SK-N-MC (cell line): ENCODE measurements around the gene DHFR2.
A peak's percentile ranks its signal among the peaks of the same experiment; 100 is the strongest.

ENCODE experiments used
- EZH2 ChIP-seq: fragments of 200-600 bp; sonication (generic); IDR thresholded peaks from one replicate; pipeline ENCODE4 v1.6.1; 2017; ENCODE audit warnings: antibody characterized with exemption
- POLR2AphosphoS5 ChIP-seq: IDR thresholded peaks from 2 replicates; pipeline ENCODE4 v1.6.1; 2012; ENCODE audit warnings: mild to moderate bottlenecking, low read depth, low read length, borderline replicate concordance

DNA sequence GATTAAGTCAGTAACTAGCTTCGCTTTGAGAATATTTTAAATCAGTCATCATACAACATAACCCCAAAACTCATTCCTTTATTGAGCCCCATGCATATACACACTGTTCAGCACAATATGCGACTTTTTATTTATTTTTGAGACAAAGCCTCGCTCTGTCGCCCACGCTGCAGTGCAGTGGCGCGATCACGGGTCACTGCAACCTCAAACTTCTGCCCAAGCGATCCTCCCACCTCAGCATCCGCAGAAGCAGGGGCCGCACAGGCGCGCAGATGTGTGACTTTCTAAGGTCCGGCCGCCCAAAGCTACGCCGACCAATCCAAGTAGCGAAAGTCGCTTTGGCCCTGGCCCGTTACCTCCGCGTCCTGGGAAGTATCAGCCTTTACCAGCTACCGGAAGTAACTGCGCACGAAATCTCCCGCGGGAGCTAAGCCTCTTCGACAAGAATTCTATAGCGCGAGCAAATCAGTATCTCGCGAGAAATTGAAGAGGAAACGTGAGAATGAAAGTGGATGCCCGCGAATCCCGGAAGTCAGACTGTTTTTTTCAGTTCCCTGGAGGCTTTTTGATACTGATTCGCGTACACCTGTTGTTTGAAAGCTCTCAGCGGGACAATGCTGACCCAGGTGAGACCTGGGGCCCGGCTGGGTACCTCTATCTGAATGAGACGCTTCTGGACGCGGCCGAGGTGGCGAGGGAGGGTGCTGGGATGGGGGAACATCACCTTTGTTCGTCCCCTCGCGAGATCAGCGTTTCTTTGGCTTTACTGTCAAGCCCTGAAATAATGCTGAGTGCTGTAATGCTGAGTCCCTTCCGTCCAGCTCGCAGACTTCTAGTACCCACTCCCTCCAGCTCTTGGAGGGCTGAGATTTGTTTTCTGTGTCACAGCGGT lies at the start of gene DHFR2, which contains the start of gene NSUN3:
- TF ChIP-seq POLR2AphosphoS5 = peak; percentile 95
- no peak for TF ChIP-seq EZH2
